ENCODE measurements around the gene ARSB. TPM values are rescaled to one million over a fixed set of nuclear protein-coding genes. Genes with fewer than 3 reads are reported as not detected.

The ARSB gene
- total RNA-seq, 1 donor from 2014 or later, result 21.6 TPM

GRCh38 chr5:78793907-78794662 lies 191.0 kb downstream of the ARSB start:
- TF ChIP-seq, protein P1, sequence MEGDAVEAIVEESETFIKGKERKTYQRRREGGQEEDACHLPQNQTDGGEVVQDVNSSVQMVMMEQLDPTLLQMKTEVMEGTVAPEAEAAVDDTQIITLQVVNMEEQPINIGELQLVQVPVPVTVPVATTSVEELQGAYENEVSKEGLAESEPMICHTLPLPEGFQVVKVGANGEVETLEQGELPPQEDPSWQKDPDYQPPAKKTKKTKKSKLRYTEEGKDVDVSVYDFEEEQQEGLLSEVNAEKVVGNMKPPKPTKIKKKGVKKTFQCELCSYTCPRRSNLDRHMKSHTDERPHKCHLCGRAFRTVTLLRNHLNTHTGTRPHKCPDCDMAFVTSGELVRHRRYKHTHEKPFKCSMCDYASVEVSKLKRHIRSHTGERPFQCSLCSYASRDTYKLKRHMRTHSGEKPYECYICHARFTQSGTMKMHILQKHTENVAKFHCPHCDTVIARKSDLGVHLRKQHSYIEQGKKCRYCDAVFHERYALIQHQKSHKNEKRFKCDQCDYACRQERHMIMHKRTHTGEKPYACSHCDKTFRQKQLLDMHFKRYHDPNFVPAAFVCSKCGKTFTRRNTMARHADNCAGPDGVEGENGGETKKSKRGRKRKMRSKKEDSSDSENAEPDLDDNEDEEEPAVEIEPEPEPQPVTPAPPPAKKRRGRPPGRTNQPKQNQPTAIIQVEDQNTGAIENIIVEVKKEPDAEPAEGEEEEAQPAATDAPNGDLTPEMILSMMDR (IDR thresholded peaks at IDR 0.05), result no peak
- Histone ChIP-seq H3K4me3 (no peak overlapping the region), H3K4me1 (no peaks in the 10 kb centered on the region), H3K27ac (no peak overlapping the region), H3K9me3 (no peaks in the 10 kb centered on the region), H3K27me3 (ENCODE audit: low read depth) (no peaks in the 10 kb centered on the region), H3K36me3 (no peaks in the 10 kb centered on the region)
- intact Hi-C loops (cut with DNase I), result no loop called here
- ATAC-seq, result no peak
- DNase-seq, result no peak

DNA sequence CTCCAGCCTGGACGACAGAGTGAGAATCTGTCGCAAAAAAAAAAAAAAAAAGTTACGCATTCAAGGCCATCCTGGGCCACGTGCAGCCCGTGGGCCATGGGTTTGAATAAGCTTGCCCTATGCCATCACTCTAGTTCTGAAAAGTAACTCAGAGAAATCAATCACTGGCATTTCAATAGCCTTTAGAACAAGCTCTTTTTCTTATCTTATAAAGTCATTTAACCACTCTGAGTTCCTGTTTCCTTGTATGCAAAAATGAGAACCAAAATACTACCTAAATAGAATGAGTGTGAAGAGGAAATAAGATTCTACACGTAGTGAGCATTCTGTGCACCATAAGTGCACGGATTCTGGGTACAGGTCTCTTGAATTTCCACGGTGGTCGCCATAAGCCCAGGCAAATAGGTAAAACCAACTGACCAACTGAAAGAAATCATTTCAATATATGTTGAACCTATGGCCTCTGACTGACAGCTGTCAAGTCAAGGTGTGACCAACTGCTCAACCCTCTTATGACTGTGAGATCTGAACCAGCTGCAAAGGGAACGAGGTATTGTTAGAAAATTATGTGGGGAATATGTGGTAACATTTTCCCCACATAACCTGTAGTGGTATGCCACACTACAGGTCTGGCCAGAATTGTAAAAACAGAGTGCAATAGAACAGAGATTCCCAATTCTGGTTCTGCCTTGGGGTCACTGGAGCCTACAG lies 192.6 kb downstream of the ARSB start:
- ATAC-seq, result no peak
- intact Hi-C loops (cut with DNase I), result no loop called here
- Histone ChIP-seq H3K9me3 (no peaks in the 10 kb centered on the region), H3K27ac (no peak overlapping the region), H3K27me3 (ENCODE audit: low read depth) (no peaks in the 10 kb centered on the region), H3K4me3 (no peak overlapping the region), H3K4me1 (peaks cover 13% of the 10 kb centered on the region), H3K36me3 (no peaks in the 10 kb centered on the region)
- DNase-seq, result no peak
- TF ChIP-seq, protein P1 (IDR thresholded peaks at IDR 0.05), result no peak

GRCh38 chr5:78791501-78792100 lies 193.5 kb downstream of the ARSB start:
- TF ChIP-seq, protein P1 (IDR thresholded peaks at IDR 0.05), result no peak
- ATAC-seq, result no peak
- Histone ChIP-seq H3K27me3 (ENCODE audit: low read depth) (no peaks in the 10 kb centered on the region), H3K4me1 (peaks cover 14% of the 10 kb centered on the region), H3K27ac (no peak overlapping the region), H3K9me3 (no peaks in the 10 kb centered on the region), H3K36me3 (no peaks in the 10 kb centered on the region), H3K4me3 (no peak overlapping the region)
- intact Hi-C loops (cut with DNase I), result no loop called here
- no peak for DNase-seq

DNA sequence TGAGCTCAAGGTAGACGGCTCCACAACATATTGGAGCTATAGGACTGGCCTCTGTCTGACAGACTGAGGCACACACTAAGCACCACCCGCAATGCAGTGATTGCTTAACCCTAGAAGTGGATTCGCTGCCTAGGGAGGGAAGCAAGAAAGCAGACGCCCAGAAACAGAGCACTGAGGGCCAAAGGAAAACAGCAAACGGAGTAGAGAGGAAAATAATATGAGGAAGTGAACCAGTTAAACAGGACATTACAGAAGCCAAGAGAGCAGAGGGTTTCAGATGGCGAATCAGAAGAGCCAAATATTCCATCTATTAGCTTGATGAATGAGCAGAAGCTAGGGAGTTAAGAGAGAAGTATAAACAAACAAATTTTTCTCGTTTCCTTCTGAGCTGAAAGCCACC lies 197.3 kb downstream of the ARSB start:
- no peaks in the 10 kb centered on the region for H3K9me3 ChIP-seq
- H3K36me3 ChIP-seq, result no peaks in the 10 kb centered on the region
- H3K4me3 ChIP-seq, result no peak overlapping the region
- peaks cover 14% of the 10 kb centered on the region for H3K4me1 ChIP-seq
- TF ChIP-seq, protein P1 (IDR thresholded peaks at IDR 0.05), result no peak
- intact Hi-C loops (cut with DNase I), result no loop called here
- DNase-seq, result no peak
- no peaks in the 10 kb centered on the region for H3K27me3 ChIP-seq (ENCODE audit: low read depth)
- ATAC-seq, result peak; percentile 35 to 69
- no peak overlapping the region for H3K27ac ChIP-seq

DNA sequence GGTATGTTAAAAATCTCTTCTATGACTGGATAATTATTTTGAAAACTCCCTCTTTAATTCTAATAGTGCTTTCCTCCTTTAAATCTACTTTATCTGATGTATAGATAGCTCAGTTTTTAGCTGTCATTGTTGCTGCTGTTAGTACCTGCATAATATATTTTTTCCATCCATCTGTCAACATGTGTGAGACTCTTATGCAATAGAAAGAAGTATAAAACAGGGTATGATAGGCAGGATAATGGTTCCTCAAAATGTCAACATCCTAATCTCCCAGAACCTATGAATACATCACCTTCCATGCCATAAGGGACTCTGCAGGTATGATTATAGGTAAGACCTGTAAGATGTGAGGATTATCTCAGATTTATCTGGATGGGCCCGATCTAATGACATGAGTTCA lies 199.7 kb downstream of the ARSB start:
- H3K4me1 ChIP-seq, result peaks cover 14% of the 10 kb centered on the region
- TF ChIP-seq, protein P1 (IDR thresholded peaks at IDR 0.05), result no peak
- DNase-seq (no peak), ATAC-seq (no peak)
- no peaks in the 10 kb centered on the region for H3K9me3 ChIP-seq
- intact Hi-C loops (cut with DNase I), result no loop called here
- no peak overlapping the region for H3K4me3 ChIP-seq
- no peak overlapping the region for H3K27ac ChIP-seq
- H3K36me3 ChIP-seq, result no peaks in the 10 kb centered on the region
- H3K27me3 ChIP-seq (ENCODE audit: low read depth), result no peaks in the 10 kb centered on the region
